OCI-LY3 (cell line): ENCODE measurements around the gene MRPL28.
"Not testable (repeated sequence)": the region's sequence is repeated elsewhere in the genome, so short reads cannot be mapped to it uniquely, and the experiment has no call there.

ENCODE experiments used
- H2AFZ ChIP-seq: fragments of 200-600, 300-600 bp; shearing (Covaris generic); 2 replicates; pipeline ENCODE4 v1.6.0; 2014; ENCODE audit warnings: antibody characterized with exemption, low read depth, low read length
- H3K27ac ChIP-seq: fragments of 200-600, 300-600 bp; sonication (generic); 2 replicates; pipeline ENCODE4 v1.5.1; 2014; ENCODE audit warnings: mild to moderate bottlenecking, low read length, moderate library complexity, mixed read lengths
- H3K27me3 ChIP-seq: fragments of 200-600, 300-600 bp; sonication (generic); 2 replicates; pipeline ENCODE4 v1.6.1; 2014; ENCODE audit warnings: low read depth, low read length, mixed read lengths
- H3K36me3 ChIP-seq: fragments of 200-600, 300-600 bp; sonication (generic); replicated peaks from 2 replicates; pipeline ENCODE3; 2014; ENCODE audit warnings: low read depth, low read length, mixed read lengths
- H3K4me1 ChIP-seq: fragments of 300-600, 200-600 bp; sonication (generic); 2 replicates; pipeline ENCODE4 v1.6.1; 2014; ENCODE audit warnings: low read length, mixed read lengths
- H3K4me2 ChIP-seq: fragments of 200-600, 300-600 bp; sonication (generic); 2 replicates; pipeline ENCODE4 v1.6.1; 2014; ENCODE audit warnings: low read length, mixed read lengths
- H3K4me3 ChIP-seq: fragments of 300-600, 200-600 bp; sonication (generic); 2 replicates; pipeline ENCODE4 v1.5.1; 2014; ENCODE audit warnings: antibody characterized with exemption, mild to moderate bottlenecking, low read length, moderate library complexity
- H3K79me2 ChIP-seq: fragments of 300-600, 200-600 bp; shearing (Covaris generic); 2 replicates; pipeline ENCODE4 v1.6.1; 2014; ENCODE audit warnings: mild to moderate bottlenecking, low read length, mixed read lengths
- H3K9ac ChIP-seq: fragments of 300-600, 200-600 bp; shearing (Covaris generic); 2 replicates; pipeline ENCODE4 v1.6.0; 2014; ENCODE audit warnings: mild to moderate bottlenecking, low read length, moderate library complexity
- H3K9me3 ChIP-seq: fragments of 200-600, 300-600 bp; shearing (Covaris generic); 2 replicates; pipeline ENCODE4 v1.6.1; 2014; ENCODE audit warnings: low read length, mixed read lengths; ENCODE audit not compliant: insufficient read depth
- H4K20me1 ChIP-seq: fragments of 200-600, 300-600 bp; sonication (generic); 2 replicates; pipeline ENCODE4 v1.6.1; 2016; ENCODE audit warnings: low read length, mixed read lengths; ENCODE audit not compliant: insufficient read depth
- CTCF ChIP-seq: fragments of 200-600, 300-600 bp; sonication (generic); IDR thresholded peaks from 2 replicates; pipeline ENCODE4 v1.5.1; 2014; ENCODE audit warnings: antibody characterized with exemption, low read length, low read depth
- EZH2phosphoT487 ChIP-seq: fragments of 200-600 bp; shearing (Covaris generic); IDR thresholded peaks from 2 replicates; pipeline ENCODE4 v1.6.1; 2018; ENCODE audit warnings: antibody characterized with exemption, mixed run types, low read depth

Gene MRPL28

GRCh38 chr16:364595-365491, 5.5 kb downstream of the MRPL28 start:
- Histone ChIP-seq H3K4me2 (no peak overlapping the region), H3K4me3 (no peak overlapping the region), H3K9ac (no peak overlapping the region), H3K36me3 (peaks cover 17% of the 10 kb centered on the region), H3K27me3 (no peaks in the 10 kb centered on the region), H3K4me1 (peaks cover 5% of the 10 kb centered on the region), H3K9me3 (no peaks in the 10 kb centered on the region), H3K79me2 (peaks cover 5% of the 10 kb centered on the region; the same call in 1 of the 2 replicates), H4K20me1 (no peaks in the 10 kb centered on the region; the same call in 1 of the 2 replicates), H2AFZ (no peak overlapping the region), H3K27ac (no peak overlapping the region)
- no peak for TF ChIP-seq CTCF
- no peak for TF ChIP-seq EZH2phosphoT487

- Histone ChIP-seq H3K27me3 (no peaks in the 10 kb centered on the region), H4K20me1 (no peaks in the 10 kb centered on the region), H3K4me3 (no peak overlapping the region), H3K79me2 (no peaks in the 10 kb centered on the region), H2AFZ (no peak overlapping the region), H3K9me3 (no peaks in the 10 kb centered on the region), H3K36me3 (peaks cover 17% of the 10 kb centered on the region), H3K9ac (no peak overlapping the region), H3K27ac (no peak overlapping the region), H3K4me1 (no peaks in the 10 kb centered on the region; the same call in 1 of the 2 replicates), H3K4me2 (0 out of 2 replicates have a peak overlapping the region, but pooled peaks have one; percentile 5)
- TF ChIP-seq CTCF: no peak
- TF ChIP-seq EZH2phosphoT487: no peak
Observed at GRCh38 chr16:363766-364490, 6.4 kb downstream of the MRPL28 start.

GRCh38 chr16:363110-363765, 7.1 kb downstream of the MRPL28 start:
- Histone ChIP-seq H3K4me2 (0 out of 2 replicates have a peak overlapping the region, but pooled peaks have one; percentile 5), H3K79me2 (no peaks in the 10 kb centered on the region), H2AFZ (no peak overlapping the region), H3K9ac (no peak overlapping the region), H3K4me1 (no peaks in the 10 kb centered on the region; the same call in 1 of the 2 replicates), H3K36me3 (peaks cover 16% of the 10 kb centered on the region), H3K27ac (no peak overlapping the region), H3K4me3 (no peak overlapping the region), H3K27me3 (no peaks in the 10 kb centered on the region), H4K20me1 (no peaks in the 10 kb centered on the region), H3K9me3 (no peaks in the 10 kb centered on the region)
- TF ChIP-seq EZH2phosphoT487 (no peak), CTCF (no peak)

- not testable (repeated sequence) for H3K9ac ChIP-seq, H3K79me2 ChIP-seq, H3K27me3 ChIP-seq, H2AFZ ChIP-seq, H3K4me1 ChIP-seq, H4K20me1 ChIP-seq, H3K27ac ChIP-seq, H3K9me3 ChIP-seq
- Histone ChIP-seq H3K4me2 (peak overlapping the region; percentile 82), H3K4me3 (peak overlapping the region; percentile 59; the same call in 1 of the 2 replicates), H3K36me3 (peaks cover 10% of the 10 kb centered on the region)
Observed at GRCh38 chr16:362702-362999, 7.7 kb downstream of the MRPL28 start.
